Stomach smooth muscle (tissue), 2 donors: Measurements from ENCODE around the gene CUL9.
A peak's percentile ranks its signal among the peaks of the same experiment; 100 is the strongest.

Experiments used
- H3K27ac ChIP-seq: one replicate; pipeline ENCODE4 v1.7.0; 2013; ENCODE audit warnings: mild to moderate bottlenecking, low read length, inconsistent platforms
- H3K27me3 ChIP-seq, 2 donors: one replicate each; pipeline ENCODE4 v1.7.0; 2013; ENCODE audit warnings: low read length in 2 of 2; ENCODE audit not compliant: insufficient read depth in 2 of 2, control insufficient read depth in 1 of 2
- H3K36me3 ChIP-seq, 2 donors: one replicate each; pipeline ENCODE4 v1.7.0; 2013; ENCODE audit warnings: low read length in 2 of 2; ENCODE audit not compliant: control insufficient read depth in 2 of 2, insufficient read depth in 2 of 2
- H3K4me1 ChIP-seq: one replicate; pipeline ENCODE4 v1.7.0; 2013; ENCODE audit warnings: low read length; ENCODE audit not compliant: control insufficient read depth, insufficient read depth
- H3K4me3 ChIP-seq, 2 donors: one replicate each; pipeline ENCODE4 v1.7.0; 2013; ENCODE audit warnings: low read length in 2 of 2
- H3K9ac ChIP-seq, 2 donors: one replicate each; pipeline ENCODE4 v1.7.0; 2013; ENCODE audit warnings: low read length in 2 of 2, mild to moderate bottlenecking in 1 of 2
- H3K9me3 ChIP-seq, 2 donors: one replicate each; pipeline ENCODE4 v1.7.0; 2013; ENCODE audit warnings: low read length in 2 of 2; ENCODE audit not compliant: control insufficient read depth in 2 of 2
- donor health status: healthy.
- donor health status: Pancreatic carcinoma.

Gene CUL9

DNA sequence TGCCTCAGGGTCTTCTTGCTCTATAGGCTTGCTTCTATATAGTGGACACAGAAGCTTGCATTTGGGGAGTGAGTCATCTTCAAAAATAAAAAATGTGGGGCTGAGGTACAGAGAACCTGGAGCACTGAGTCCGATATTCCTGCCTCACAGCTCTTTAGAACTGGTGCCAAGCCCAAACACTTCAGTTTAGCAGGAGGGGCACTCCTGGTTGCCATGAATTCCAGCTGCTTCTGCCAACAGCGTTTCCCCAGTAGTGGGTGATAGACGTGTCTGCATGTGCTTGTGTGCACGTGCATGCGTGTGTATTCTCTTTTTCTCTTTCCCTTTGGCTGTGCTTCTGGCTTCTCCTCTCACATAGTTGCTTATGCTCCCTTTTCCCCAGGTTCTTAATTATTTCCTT is 35.4 kb downstream of the CUL9 start:
- H3K9me3 ChIP-seq, result no peaks in the 10 kb centered on the region
- no peak overlapping the region for H3K4me3 ChIP-seq
- H3K27ac ChIP-seq, result no peak overlapping the region
- H3K9ac ChIP-seq, result no peak overlapping the region
- no peaks in the 10 kb centered on the region for H3K4me1 ChIP-seq
- peaks cover 26 to 34% of the 10 kb centered on the region in 2 donors for H3K36me3 ChIP-seq
- H3K27me3 ChIP-seq, result no peaks in the 10 kb centered on the region

GRCh38 chr6:43219119-43219518 is 37.1 kb downstream of the CUL9 start:
- peaks cover 21 to 33% of the 10 kb centered on the region in 2 donors for H3K36me3 ChIP-seq
- H3K27ac ChIP-seq, result no peak overlapping the region
- no peak overlapping the region for H3K9ac ChIP-seq
- no peak overlapping the region for H3K4me3 ChIP-seq
- H3K4me1 ChIP-seq, result no peaks in the 10 kb centered on the region
- H3K27me3 ChIP-seq, result no peaks in the 10 kb centered on the region
- H3K9me3 ChIP-seq, result no peaks in the 10 kb centered on the region

DNA sequence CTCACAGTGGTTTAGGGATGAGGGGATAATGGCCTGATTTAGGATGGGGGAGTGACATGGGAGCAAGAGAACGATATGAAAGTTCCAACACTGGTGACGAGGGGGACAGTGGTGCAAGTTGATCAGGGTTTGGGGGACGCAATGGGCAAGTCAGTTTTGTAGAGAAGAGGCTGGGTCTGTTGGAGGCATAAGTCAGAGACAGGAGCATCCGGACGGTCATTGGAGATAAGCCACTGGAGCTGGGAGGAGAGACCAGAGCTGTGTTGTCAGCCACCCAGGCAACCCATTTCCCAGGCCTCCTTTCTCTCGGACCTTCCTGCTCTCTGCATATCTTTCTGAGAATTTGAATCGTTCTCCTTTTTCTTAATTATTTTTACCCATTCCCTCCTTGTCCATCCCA is 37.8 kb downstream of the CUL9 start:
- peaks cover 21 to 37% of the 10 kb centered on the region in 2 donors for H3K36me3 ChIP-seq

DNA sequence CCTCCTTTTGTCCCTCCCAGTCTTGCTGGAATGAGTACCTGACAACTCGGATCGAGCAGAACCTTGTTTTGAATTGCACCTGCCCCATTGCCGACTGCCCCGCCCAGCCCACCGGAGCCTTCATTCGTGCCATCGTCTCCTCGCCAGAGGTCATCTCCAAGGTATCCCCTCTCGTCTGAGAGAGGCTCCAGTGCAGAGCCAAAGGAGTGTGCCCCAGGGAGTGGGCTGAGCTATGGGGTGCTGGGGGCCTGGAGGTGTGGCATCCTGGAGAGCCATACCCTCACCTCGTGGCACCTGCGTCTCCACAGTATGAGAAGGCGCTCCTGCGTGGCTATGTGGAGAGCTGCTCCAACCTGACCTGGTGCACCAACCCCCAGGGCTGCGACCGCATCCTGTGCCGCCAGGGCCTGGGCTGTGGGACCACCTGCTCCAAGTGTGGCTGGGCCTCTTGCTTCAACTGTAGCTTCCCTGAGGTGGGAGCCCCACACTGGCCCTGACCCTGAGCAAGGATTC is 38.5 kb downstream of the CUL9 start:
- H3K4me1 ChIP-seq, result no peaks in the 10 kb centered on the region
- H3K9me3 ChIP-seq, result no peaks in the 10 kb centered on the region
- peaks cover 21 to 32% of the 10 kb centered on the region in 2 donors for H3K36me3 ChIP-seq
- H3K9ac ChIP-seq, result no peak overlapping the region
- H3K27me3 ChIP-seq, result no peaks in the 10 kb centered on the region
- no peak overlapping the region for H3K27ac ChIP-seq
- no peak overlapping the region for H3K4me3 ChIP-seq

More for the DNA sequence above, 37.8 kb downstream of the CUL9 start:
- Histone ChIP-seq H3K27ac (no peak overlapping the region), H3K27me3 (no peaks in the 10 kb centered on the region), H3K4me3 (no peak overlapping the region), H3K9me3 (no peaks in the 10 kb centered on the region), H3K4me1 (no peaks in the 10 kb centered on the region), H3K9ac (no peak overlapping the region)

DNA sequence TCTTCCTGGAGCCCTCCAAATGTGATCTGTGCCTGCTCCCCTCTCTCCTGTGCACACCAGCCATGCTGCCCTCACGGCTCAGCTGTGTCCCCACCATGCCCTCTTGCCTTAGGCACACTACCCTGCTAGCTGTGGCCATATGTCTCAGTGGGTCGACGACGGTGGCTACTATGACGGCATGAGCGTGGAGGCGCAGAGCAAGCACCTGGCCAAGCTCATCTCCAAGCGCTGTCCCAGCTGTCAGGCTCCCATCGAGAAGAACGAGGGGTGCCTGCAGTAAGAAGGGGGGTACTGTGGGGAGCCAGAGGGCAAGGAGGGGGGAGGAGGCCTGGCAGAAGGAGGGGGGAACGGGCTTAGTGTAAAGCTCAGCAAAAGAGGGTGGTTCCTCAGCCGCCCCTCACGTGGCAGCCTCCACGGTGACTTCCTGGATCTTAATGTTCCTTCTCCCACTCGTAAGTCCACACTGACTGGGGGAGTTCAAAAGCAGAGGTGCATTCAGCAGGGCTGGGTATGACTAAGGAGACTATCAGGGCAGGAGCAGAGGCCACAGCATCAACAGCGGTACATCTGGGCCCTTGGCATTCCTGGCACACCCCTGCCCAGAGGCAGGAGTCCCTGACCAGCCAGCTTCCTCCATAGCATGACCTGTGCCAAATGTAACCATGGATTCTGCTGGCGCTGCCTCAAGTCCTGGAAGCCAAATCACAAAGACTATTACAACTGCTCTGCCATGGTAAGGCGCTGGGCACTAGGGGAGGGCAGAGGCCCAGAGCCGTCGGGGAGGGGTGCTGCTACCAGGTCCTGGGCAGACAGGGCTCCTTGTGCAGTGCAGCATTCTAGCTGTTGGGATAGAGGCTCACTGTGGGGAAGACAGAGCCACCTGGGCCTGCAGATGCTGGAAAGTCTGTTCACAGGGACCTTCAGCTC is 39.3 kb downstream of the CUL9 start:
- Histone ChIP-seq H3K4me3 (no peak overlapping the region), H3K27me3 (no peaks in the 10 kb centered on the region), H3K36me3 (peaks cover 13 to 28% of the 10 kb centered on the region in 2 donors), H3K27ac (no peak overlapping the region), H3K9me3 (no peaks in the 10 kb centered on the region), H3K4me1 (no peaks in the 10 kb centered on the region), H3K9ac (no peak overlapping the region)

DNA sequence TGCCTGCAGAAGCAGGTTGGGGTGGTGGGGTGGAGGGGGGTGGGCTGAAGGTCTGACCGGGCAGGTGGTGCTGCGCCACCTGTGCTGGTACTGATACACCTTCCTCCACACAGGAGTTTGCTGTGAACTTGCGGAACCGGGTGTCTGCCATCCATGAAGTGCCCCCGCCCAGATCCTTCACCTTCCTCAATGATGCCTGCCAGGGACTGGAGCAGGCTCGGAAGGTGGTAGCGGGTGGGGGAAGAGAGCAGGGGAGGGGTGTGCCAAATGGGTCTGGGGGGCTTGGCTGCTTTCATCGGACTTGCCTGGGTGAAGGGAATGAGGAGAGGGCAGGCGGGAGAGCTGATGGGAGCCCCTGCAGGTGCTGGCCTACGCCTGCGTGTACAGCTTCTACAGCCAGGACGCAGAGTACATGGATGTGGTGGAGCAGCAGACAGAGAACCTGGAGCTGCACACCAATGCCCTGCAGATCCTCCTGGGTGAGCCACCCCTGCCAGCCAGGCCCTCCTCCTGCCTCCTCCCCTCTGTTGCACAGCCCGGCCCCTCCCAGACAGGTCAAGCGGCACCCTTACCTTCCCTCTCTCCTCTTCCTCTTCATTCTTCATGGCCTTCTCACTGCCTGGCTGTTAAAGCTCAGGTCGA is 40.5 kb downstream of the CUL9 start:
- H3K36me3 ChIP-seq, result peaks cover 4 to 26% of the 10 kb centered on the region in 2 donors
- no peaks in the 10 kb centered on the region for H3K27me3 ChIP-seq
- H3K27ac ChIP-seq, result no peak overlapping the region
- H3K4me1 ChIP-seq, result no peaks in the 10 kb centered on the region
- no peaks in the 10 kb centered on the region for H3K9me3 ChIP-seq
- H3K9ac ChIP-seq, result no peak overlapping the region
- no peak overlapping the region for H3K4me3 ChIP-seq

GRCh38 chr6:43223175-43223574 is 41.2 kb downstream of the CUL9 start:
- no peak overlapping the region for H3K27ac ChIP-seq
- H3K4me3 ChIP-seq, result no peak overlapping the region
- H3K9ac ChIP-seq, result no peak overlapping the region
- peaks cover 3 to 26% of the 10 kb centered on the region in 2 donors for H3K36me3 ChIP-seq
- no peaks in the 10 kb centered on the region for H3K9me3 ChIP-seq
- no peaks in the 10 kb centered on the region for H3K4me1 ChIP-seq
- no peaks in the 10 kb centered on the region for H3K27me3 ChIP-seq

DNA sequence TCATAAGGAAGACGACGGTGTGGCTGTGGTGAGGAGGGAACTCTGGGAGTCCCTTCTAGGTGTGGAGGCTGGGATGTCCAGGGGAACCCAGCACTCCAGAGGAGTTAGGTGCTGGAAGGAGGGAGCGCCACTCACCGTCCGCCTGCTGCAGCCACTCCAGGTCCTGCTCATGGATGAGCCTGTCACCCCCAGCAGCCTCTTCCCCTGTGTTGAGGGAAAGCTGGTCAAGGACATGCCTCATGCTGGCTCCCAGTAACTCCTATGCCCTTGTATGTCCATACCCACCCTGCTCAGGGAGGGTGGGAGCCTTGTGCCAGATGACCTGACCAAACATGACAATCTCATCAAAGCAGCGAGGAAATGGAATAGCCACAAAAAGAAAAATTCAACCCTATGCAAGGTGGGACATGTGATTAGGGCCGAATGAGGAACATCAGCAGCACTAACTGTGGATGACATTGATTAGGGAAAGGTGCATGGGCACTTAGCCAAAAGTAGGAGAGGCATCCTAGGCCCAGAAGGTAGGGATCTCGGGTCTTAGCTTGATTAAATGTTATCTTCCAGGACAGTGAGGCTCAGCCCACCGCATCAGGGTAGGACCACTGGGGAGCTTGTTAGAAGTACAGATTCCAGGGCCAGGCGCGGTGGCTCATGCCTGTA is 44.3 kb downstream of the CUL9 start:
- H3K4me3 ChIP-seq, result no peak overlapping the region
- no peaks in the 10 kb centered on the region for H3K27me3 ChIP-seq
- H3K9me3 ChIP-seq, result no peaks in the 10 kb centered on the region
- no peak overlapping the region for H3K27ac ChIP-seq
- H3K36me3 ChIP-seq, result peaks cover 3 to 19% of the 10 kb centered on the region in 2 donors
- peaks cover 7% of the 10 kb centered on the region for H3K4me1 ChIP-seq
- no peak overlapping the region for H3K9ac ChIP-seq

GRCh38 chr6:43228951-43229802 is 47.2 kb downstream of the CUL9 start, which contains the start of gene DNPH1:
DNPH1 (minus strand) TSS chr6:43229481; CDS start chr6:43229456, 25 bp downstream.
- H3K27ac ChIP-seq, result no peak within 1 kb of the TSS
- H3K9ac ChIP-seq, result peak within 1 kb of the TSS; percentile 50 to 64
- peaks cover 7% of the 10 kb centered on the region for H3K4me1 ChIP-seq
- peaks cover 0 to 7% of the 10 kb centered on the region in 2 donors for H3K36me3 ChIP-seq
- H3K4me3 ChIP-seq, result peak within 1 kb of the TSS; percentile 70 to 77
- H3K9me3 ChIP-seq, result no peaks in the 10 kb centered on the region
- no peaks in the 10 kb centered on the region for H3K27me3 ChIP-seq
